Gastrocnemius medialis (tissue), 4 donors: ENCODE measurements around the gene PAK2.

Experiments
- POLR2A ChIP-seq, 2 donors: fragments of 450-650 bp; IDR thresholded peaks; one replicate each; pipeline ENCODE4 v1.6.1; 2017; ENCODE audit warnings: antibody characterized with exemption in 2 of 2, mild to moderate bottlenecking in 2 of 2, moderate library complexity in 2 of 2
- TF ChIP-seq, protein P1 (sequence below), 5 experiments: fragments of 450-650 bp in 3 of 5; fragments of 200-600 bp in 2 of 5; sonication (generic) in 2 of 5; IDR thresholded peaks in 4 of 5; conservative IDR thresholded peaks in 1 of 5; 1 replicate in 4 of 5; 2 replicates in 1 of 5; pipeline ENCODE4 v1.5.1; 2016 to 2019; ENCODE audit warnings: antibody characterized with exemption in 5 of 5, mild to moderate bottlenecking in 3 of 5, moderate library complexity in 3 of 5

DNA sequence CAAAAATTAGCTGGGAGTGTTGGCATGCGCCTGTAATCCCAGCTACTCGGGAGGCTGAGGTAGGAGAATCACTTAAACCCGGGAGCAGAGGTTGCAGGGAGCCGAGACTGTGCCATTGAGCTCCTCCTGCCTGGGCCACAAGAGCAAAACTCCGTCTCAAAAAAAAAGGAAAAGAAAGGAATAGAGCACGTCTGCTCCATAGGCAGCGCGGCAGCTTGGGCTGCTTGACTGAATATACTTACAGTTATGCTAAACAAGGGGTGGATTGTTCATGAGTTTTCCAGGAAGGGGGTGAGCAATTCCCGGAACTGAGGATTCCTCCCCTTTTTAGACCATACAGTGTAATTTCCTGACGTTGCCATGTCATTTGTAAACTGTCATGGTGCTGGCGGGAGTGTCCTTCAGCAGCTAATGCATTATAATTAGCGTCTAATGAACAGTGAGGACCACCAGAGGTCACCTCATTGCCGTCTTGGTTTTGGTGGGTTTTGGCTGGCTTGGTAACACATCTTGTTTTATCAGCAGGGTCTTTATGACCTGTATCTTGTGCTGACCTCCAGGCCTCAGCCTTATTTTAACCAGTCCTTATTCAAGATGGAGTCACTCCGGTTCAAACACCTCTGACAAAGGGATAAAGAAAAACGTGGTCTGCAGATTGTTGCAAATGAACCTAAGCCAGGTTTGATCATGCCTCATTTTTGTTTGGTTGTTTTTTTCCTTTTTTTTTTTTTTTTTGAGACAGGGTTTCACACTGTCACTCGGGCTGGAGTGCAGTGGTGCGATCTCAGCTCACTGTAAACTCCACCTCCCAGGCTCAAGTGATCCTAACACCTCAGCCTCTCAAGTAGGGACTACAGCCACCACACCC is 103.1 kb downstream of the PAK2 start:
- TF ChIP-seq, protein P1, sequence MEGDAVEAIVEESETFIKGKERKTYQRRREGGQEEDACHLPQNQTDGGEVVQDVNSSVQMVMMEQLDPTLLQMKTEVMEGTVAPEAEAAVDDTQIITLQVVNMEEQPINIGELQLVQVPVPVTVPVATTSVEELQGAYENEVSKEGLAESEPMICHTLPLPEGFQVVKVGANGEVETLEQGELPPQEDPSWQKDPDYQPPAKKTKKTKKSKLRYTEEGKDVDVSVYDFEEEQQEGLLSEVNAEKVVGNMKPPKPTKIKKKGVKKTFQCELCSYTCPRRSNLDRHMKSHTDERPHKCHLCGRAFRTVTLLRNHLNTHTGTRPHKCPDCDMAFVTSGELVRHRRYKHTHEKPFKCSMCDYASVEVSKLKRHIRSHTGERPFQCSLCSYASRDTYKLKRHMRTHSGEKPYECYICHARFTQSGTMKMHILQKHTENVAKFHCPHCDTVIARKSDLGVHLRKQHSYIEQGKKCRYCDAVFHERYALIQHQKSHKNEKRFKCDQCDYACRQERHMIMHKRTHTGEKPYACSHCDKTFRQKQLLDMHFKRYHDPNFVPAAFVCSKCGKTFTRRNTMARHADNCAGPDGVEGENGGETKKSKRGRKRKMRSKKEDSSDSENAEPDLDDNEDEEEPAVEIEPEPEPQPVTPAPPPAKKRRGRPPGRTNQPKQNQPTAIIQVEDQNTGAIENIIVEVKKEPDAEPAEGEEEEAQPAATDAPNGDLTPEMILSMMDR (IDR thresholded peaks at IDR 0.05 in 4 of 5, conservative IDR thresholded peaks at IDR 0.05 in 1 of 5) = no peak
- no peak for TF ChIP-seq POLR2A (IDR thresholded peaks at IDR 0.05)
